KOPT-K1 (cell line): ENCODE measurements around the gene USP32.
"Not testable (repeated sequence)": the region's sequence is repeated elsewhere in the genome, so short reads cannot be mapped to it uniquely, and the experiment has no call there.

ENCODE experiments used
- H3K27ac ChIP-seq: fragments of 200-600 bp; sonication (generic); 2 replicates; pipeline ENCODE4 v1.5.1; 2016; ENCODE audit warnings: antibody characterized with exemption, mild to moderate bottlenecking, low read depth, low read length; ENCODE audit not compliant: poor library complexity, severe bottlenecking
- H3K36me3 ChIP-seq: fragments of 200-600 bp; sonication (generic); 2 replicates; pipeline ENCODE4 v1.5.1; 2017; ENCODE audit warnings: antibody characterized with exemption, mild to moderate bottlenecking, low read length, moderate library complexity; ENCODE audit not compliant: insufficient read depth
- H3K9me3 ChIP-seq: fragments of 200-600 bp; sonication (generic); 2 replicates; pipeline ENCODE4 v1.5.1; 2017; ENCODE audit warnings: antibody characterized with exemption, low read length, mild to moderate bottlenecking; ENCODE audit not compliant: insufficient read depth, poor library complexity, severe bottlenecking

Gene USP32

GRCh38 chr17:60193482-60193881, 198.5 kb downstream of the USP32 start:
- Histone ChIP-seq H3K36me3 (peaks cover 92% of the 10 kb centered on the region), H3K27ac (no peak overlapping the region), H3K9me3 (no peaks in the 10 kb centered on the region)

GRCh38 chr17:60193032-60193431, 198.9 kb downstream of the USP32 start:
- H3K27ac ChIP-seq, H3K9me3 ChIP-seq: not testable (repeated sequence)
- H3K36me3 ChIP-seq = peaks cover 92% of the 10 kb centered on the region

DNA sequence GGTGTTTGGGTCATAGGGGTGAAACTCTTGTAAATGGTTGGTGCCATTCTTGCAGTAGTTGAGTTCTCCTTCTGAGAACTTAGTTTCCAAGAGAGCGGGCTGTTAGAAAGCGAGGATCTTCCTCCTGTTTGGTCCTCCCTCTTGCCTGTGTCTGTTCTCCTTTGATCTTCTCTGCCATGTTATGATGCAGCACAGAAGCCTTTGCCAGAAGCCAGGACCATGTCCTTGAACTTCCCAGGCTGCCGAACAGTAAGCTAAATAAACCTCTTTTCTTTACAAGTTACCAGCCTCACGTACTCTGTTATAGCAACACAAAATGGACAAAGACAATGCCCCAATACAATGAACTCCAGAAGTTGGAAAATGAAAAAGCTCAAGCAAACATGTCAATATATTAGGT, 201.9 kb downstream of the USP32 start:
- peaks cover 97% of the 10 kb centered on the region for H3K36me3 ChIP-seq
- H3K9me3 ChIP-seq, H3K27ac ChIP-seq: not testable (repeated sequence)

DNA sequence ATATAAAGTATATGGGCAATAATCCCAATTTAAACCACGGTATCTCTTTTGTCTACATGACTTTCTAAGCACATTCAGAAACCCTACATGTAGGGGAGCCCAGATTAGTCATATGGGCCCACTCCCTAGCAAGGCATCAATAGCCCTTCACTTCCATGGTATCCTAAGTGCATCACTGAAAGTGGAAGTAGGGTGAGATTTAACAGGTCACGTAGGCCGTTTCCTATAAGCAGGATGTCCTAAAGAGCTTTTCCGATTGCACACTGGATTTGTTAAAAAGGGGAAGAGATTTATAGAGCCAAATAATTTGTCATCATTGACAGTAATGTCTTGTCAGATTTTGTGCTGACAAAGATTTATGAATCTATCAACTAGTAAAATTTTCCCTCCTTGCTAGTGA, 203.2 kb downstream of the USP32 start:
- Histone ChIP-seq H3K36me3 (peaks cover 97% of the 10 kb centered on the region), H3K9me3 (no peaks in the 10 kb centered on the region), H3K27ac (no peak overlapping the region)

- H3K9me3 ChIP-seq, H3K27ac ChIP-seq: not testable (repeated sequence)
- H3K36me3 ChIP-seq = peaks cover 97% of the 10 kb centered on the region
Observed at GRCh38 chr17:60186846-60187745, 204.8 kb downstream of the USP32 start.

GRCh38 chr17:60186372-60186771, 205.6 kb downstream of the USP32 start:
- H3K9me3 ChIP-seq, H3K27ac ChIP-seq: not testable (repeated sequence)
- H3K36me3 ChIP-seq = peaks cover 98% of the 10 kb centered on the region

DNA sequence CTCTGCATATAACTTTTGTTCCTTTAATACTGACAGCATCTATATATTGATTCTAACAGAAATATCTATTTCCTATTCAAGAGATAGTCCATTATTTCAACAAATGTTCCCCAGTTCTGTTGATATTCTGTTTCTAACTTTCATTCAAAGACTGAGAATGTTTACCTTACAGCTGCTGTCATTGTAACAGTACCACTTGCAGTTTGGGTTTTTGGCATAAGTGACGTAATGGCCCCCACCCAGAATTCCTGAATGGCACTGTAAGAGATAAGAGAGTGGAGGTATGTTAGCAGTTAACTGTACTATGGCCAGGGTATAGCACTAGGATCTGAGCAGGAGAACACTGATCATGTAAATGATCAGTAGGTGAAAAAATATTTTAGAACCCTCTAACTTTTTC, 211.6 kb downstream of the USP32 start:
- H3K9me3 ChIP-seq, H3K27ac ChIP-seq: not testable (repeated sequence)
- H3K36me3 ChIP-seq = peaks cover 95% of the 10 kb centered on the region

DNA sequence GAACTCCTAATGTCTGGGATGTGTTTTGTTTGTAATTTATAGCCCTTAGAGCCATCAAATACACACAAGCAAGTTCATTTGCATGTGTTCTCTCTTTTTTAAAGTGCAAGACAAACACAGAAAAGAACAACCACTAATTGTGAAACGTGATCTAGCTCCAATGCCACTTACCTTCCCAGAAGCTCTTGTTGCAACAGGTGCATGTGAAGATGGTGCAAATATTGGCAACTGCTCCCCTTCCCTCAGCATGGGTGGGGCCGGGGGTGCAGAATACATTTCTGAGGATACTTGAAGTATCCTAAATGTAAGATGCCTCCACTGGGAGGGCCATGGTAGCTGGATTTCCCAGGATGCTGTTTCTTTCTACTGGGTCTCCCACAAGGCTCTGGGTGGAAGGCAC, 213.8 kb downstream of the USP32 start:
- peaks cover 73% of the 10 kb centered on the region for H3K36me3 ChIP-seq
- H3K9me3 ChIP-seq, H3K27ac ChIP-seq: not testable (repeated sequence)

DNA sequence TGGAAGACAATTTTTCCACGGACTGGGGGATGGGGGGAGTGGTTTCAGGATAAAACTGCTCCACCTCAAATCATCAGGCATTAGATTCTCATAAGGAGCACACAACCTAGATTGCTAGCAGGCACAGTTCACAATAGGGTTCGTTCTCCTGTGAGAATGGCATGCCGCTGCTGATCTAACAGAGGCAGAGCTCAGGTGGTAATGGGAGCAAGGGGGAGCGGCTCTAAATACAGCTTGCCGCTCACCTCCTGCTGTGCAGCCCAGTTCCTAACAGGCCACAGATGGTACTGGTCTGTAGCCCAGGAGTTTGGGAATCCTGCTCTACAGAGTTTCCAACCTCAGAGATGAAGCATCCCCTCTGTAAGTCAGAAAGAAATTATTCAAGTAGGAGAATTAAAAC, 215.2 kb downstream of the USP32 start:
- H3K36me3 ChIP-seq = peaks cover 59% of the 10 kb centered on the region

GRCh38 chr17:60174767-60175166, 217.2 kb downstream of the USP32 start:
- not testable (repeated sequence) for H3K27ac ChIP-seq, H3K9me3 ChIP-seq
- H3K36me3 ChIP-seq = peaks cover 39% of the 10 kb centered on the region

More for the DNA sequence above, 215.2 kb downstream of the USP32 start:
- not testable (repeated sequence) for H3K27ac ChIP-seq, H3K9me3 ChIP-seq

DNA sequence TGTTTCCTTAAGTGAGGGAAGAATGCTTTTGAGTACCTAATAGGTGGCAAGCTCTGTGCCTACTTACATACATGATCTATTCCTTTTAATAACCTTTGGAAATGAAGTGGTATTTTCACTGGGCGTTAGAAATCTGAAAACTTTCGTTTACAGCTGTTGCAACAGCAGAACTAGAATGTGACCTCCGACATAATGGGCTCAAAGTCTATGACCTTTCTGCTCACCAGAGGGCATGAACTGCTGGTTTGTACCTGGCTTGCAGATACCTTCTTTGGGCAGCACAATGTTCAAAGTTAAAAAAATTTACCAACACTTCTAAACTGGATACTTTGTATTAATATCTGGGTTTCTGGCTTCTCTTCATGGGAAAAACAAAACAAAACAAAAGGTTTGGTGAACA, 217.9 kb downstream of the USP32 start:
- no peak overlapping the region for H3K27ac ChIP-seq
- H3K36me3 ChIP-seq = peaks cover 32% of the 10 kb centered on the region
- H3K9me3 ChIP-seq = no peaks in the 10 kb centered on the region

GRCh38 chr17:60173304-60173819, 218.6 kb downstream of the USP32 start:
- H3K27ac ChIP-seq = no peak overlapping the region
- no peaks in the 10 kb centered on the region for H3K9me3 ChIP-seq
- peaks cover 25% of the 10 kb centered on the region for H3K36me3 ChIP-seq

DNA sequence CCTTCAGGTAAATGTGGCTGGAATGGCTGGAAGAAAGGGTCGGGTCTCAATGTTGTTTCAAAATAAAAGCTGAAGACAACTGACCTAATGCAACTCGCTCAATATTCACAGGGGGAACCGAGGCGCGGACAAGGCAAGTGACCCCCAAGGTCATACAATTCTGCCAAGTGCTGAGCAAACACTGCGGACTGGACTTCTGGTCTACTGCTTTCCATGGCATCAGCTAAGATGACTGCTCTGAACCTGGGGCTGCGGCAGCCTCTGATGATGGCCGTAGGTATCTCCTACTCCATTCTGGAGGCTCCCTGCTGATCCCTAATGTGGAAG, 220.2 kb downstream of the USP32 start:
- Histone ChIP-seq H3K27ac (no peak overlapping the region), H3K36me3 (peaks cover 10% of the 10 kb centered on the region; the same call in 1 of the 2 replicates), H3K9me3 (no peaks in the 10 kb centered on the region)

DNA sequence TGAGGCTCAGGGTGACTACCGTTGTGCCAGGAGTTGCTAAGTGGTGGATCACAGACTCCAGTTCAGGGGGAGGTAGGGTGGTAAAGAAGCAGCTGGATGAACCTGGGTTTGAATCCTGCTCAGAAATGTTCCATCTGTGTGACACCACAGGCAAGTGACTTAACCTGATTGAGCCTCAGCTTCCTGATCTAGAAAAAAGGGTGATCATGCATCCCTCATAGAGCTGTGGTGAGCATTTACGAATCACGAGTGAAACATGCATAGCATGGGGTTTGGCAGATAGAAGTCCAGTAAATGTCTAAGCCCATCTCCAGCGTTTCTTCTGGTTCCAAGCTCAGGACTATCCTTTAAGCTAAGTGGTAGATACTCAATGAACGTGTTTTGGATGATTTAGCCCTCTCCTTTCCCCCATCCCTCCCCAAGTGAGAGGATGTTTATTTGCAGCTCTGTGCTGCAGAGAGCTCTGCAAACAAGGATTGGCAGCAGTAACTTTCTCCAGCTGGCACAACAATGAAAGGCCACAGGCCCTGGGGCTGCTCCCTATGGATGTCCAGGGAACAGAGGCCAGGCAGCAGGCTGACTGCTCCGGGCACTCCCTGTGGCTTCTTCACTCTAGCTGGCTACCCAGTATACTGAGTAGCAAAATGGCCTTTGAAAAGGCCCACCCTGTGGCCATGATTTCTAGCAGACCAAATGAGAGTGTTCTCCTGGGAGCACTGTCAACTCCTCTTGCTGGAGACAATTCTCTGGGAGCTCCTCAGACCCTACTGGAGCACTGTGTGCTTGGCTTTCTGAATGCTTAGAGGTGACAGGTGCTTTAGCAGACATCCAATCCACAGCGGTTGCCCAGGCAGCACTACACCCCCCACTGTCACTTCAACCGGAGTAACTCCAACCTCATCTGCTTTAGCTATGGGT, 220.8 kb downstream of the USP32 start:
- peak overlapping the region; percentile 21 for H3K27ac ChIP-seq
- H3K36me3 ChIP-seq = 0 out of 2 replicates have a peak, but pooled peaks cover 4% of the 10 kb centered on the region
- H3K9me3 ChIP-seq = no peaks in the 10 kb centered on the region
